Measurements from ENCODE around the gene PDE2A. TPM values are rescaled to one million over a fixed set of nuclear protein-coding genes. Genes with fewer than 3 reads are reported as not detected.

The PDE2A gene
- total and polyA plus RNA-seq, 2 of the 4 experiments (the other 2 are of a cell fraction): 0.02 TPM; not detected in 1

GRCh38 chr11:72695354-72695753 lies 21.1 kb upstream of the PDE2A start:
- Histone ChIP-seq H3K36me3 (ENCODE audit: control insufficient read depth, insufficient read depth, low read length) (peaks cover 90% of the 10 kb centered on the region), H4K20me1 (ENCODE audit: insufficient read depth, low read length) (peaks cover 10% of the 10 kb centered on the region), H2BK15ac (ENCODE audit: low read depth, low read length) (no peak overlapping the region), H2BK120ac (ENCODE audit: low read depth, low read length) (no peak overlapping the region), H3K4ac (ENCODE audit: low read depth, low read length) (no peak overlapping the region), H3K9me3 (ENCODE audit: control insufficient read depth, insufficient read depth, low read length) (no peaks in the 10 kb centered on the region), H3K79me1 (ENCODE audit: low read depth in 1 of 2, low read length in 2 of 2) (peaks cover 0 to 16% of the 10 kb centered on the region in 2 experiments; a peak in 1 of 4 replicates), H3K9ac (ENCODE audit: low read depth, low read length) (no peak overlapping the region), H2BK5ac (ENCODE audit: low read depth, low read length, poor library complexity, severe bottlenecking) (no peak overlapping the region), H3K4me3 (ENCODE audit: insufficient read depth, low read depth, low read length) (no peak overlapping the region), H3K18ac (ENCODE audit: low read depth, low read length) (no peak overlapping the region), H3K14ac (replicated peaks; ENCODE audit: low read depth, low read length) (no peak overlapping the region), H2BK20ac (ENCODE audit: low read depth, low read length) (no peak overlapping the region), H4K5ac (ENCODE audit: low read depth, low read length) (no peak overlapping the region), H3K4me1 (ENCODE audit: control insufficient read depth, insufficient read depth, low read length) (peaks cover 3% of the 10 kb centered on the region; the same call in 1 of the 2 replicates), H2AFZ (replicated peaks; ENCODE audit: low read length, poor library complexity) (peak overlapping the region; percentile 23), H4K91ac (ENCODE audit: insufficient read depth, low read depth, low read length) (no peak overlapping the region), H2AK5ac (ENCODE audit: low read depth, low read length) (no peak overlapping the region), H3K27ac (ENCODE audit: insufficient read depth, low read length) (no peak overlapping the region), H3K4me2 (ENCODE audit: low read depth, low read length) (no peak overlapping the region), H4K8ac (ENCODE audit: low read depth in 2 of 2, low read length in 2 of 2) (no peak overlapping the region), H3K9me1 (ENCODE audit: insufficient read depth, low read length) (peaks cover 6% of the 10 kb centered on the region; the same call in 1 of the 2 replicates), H3K23ac (ENCODE audit: low read depth, low read length) (no peak overlapping the region), H3K27me3 (ENCODE audit: control insufficient read depth, insufficient read depth, low read length) (no peaks in the 10 kb centered on the region), H3K56ac (ENCODE audit: extremely low read depth, insufficient read depth, low read length) (no peak overlapping the region), H2AK9ac (replicated peaks; ENCODE audit: low read depth, low read length, poor library complexity) (no peak overlapping the region)
- dilution Hi-C loops (cut with HindIII; ENCODE audit: low sequenced_read_pairs, unreplicated experiment) (no loop called here), intact Hi-C loops (cut with micrococcal nuclease) (no loop called here), in situ Hi-C loops (cut with MboI; ENCODE audit: low sequenced_read_pairs) (no loop called here)
- ChIA-PET CTCF (no interaction called here), POLR2A (ENCODE audit: unreplicated experiment) (no interaction called here)
- BruUV-seq (replicated peaks): no TSS peak
- WGBS, 2 experiments (ENCODE audit: extremely low coverage in 2 of 2, insufficient read length in 1 of 2): no CpG with 5 or more reads among the region's 7 CpGs
- ATAC-seq (ENCODE audit: low read depth) (no peak), DNase-seq (no peak)
- TF ChIP-seq POLR2A (IDR thresholded peaks at IDR 0.05; ENCODE audit: low read depth, low read length): no peak
- no peak for TF ChIP-seq RCOR1 (IDR thresholded peaks at IDR 0.05; ENCODE audit: insufficient replicate concordance, low read length)
- no peak for TF ChIP-seq NFE2L2 (IDR thresholded peaks at IDR 0.05; ENCODE audit: low read depth, low read length)
- no peak for TF ChIP-seq MAFK (IDR thresholded peaks at IDR 0.05; ENCODE audit: low read depth, low read length)
- no peak for TF ChIP-seq CEBPB (IDR thresholded peaks at IDR 0.05; ENCODE audit: low read depth, low read length)
- TF ChIP-seq RAD21 (IDR thresholded peaks at IDR 0.05; ENCODE audit: low read length): no peak
- TF ChIP-seq, protein P1, sequence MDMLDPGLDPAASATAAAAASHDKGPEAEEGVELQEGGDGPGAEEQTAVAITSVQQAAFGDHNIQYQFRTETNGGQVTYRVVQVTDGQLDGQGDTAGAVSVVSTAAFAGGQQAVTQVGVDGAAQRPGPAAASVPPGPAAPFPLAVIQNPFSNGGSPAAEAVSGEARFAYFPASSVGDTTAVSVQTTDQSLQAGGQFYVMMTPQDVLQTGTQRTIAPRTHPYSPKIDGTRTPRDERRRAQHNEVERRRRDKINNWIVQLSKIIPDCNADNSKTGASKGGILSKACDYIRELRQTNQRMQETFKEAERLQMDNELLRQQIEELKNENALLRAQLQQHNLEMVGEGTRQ (IDR thresholded peaks at IDR 0.05; ENCODE audit: low read depth, low read length): no peak
- no peak for TF ChIP-seq SMC3 (IDR thresholded peaks at IDR 0.05; ENCODE audit: low read depth, low read length)
- no peak for TF ChIP-seq RFX5 (IDR thresholded peaks at IDR 0.05; ENCODE audit: low read depth, low read length)
- TF ChIP-seq MXI1 (IDR thresholded peaks at IDR 0.05; ENCODE audit: borderline replicate concordance, low read depth, low read length): no peak
- no peak for TF ChIP-seq FOS (IDR thresholded peaks at IDR 0.05; ENCODE audit: low read depth, low read length)
- TF ChIP-seq, protein P2, sequence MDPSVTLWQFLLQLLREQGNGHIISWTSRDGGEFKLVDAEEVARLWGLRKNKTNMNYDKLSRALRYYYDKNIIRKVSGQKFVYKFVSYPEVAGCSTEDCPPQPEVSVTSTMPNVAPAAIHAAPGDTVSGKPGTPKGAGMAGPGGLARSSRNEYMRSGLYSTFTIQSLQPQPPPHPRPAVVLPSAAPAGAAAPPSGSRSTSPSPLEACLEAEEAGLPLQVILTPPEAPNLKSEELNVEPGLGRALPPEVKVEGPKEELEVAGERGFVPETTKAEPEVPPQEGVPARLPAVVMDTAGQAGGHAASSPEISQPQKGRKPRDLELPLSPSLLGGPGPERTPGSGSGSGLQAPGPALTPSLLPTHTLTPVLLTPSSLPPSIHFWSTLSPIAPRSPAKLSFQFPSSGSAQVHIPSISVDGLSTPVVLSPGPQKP (IDR thresholded peaks at IDR 0.05; ENCODE audit: borderline replicate concordance, low read depth, low read length): no peak
- no peak for TF ChIP-seq CHD1 (IDR thresholded peaks at IDR 0.05; ENCODE audit: low read depth, low read length)
- TF ChIP-seq BHLHE40 (IDR thresholded peaks at IDR 0.05; ENCODE audit: low read depth, low read length): no peak
- TF ChIP-seq MAZ (IDR thresholded peaks at IDR 0.05; ENCODE audit: borderline replicate concordance, low read depth, low read length): no peak
- no peak for TF ChIP-seq CTCF (conservative IDR thresholded peaks at IDR 0.05; ENCODE audit: low read depth, low read length)

Measured in IMR-90 (cell line).